ENCODE measurements around the gene WDR45B.

WDR45B gene

DNA sequence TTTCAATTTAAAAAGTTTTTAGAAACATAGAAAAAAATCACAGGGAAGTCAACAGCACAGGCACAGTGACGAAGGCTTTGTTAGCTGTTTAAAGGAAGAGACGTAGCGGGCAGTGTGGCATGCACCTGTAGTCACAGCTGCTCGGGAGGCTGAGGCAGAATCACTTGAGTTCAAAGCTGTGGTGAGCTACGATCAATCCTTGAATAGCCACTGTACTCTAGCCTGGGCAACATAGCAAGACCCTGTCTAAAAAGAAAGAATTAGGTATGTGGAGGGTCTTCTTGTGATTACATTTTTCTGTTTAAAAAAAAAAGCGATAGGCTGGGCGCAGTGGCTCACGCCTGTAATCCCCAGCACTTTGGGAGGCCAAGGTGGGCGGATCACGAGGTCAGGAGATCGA, 78.6 kb downstream of the WDR45B start:
- H2BK120ac ChIP-seq (ENCODE audit: low read depth, low read length), result no peak overlapping the region
- H3K9me3 ChIP-seq (ENCODE audit: control insufficient read depth, low read length), result no peaks in the 10 kb centered on the region
- H3K4me2 ChIP-seq (ENCODE audit: low read length, poor library complexity, severe bottlenecking), result no peak overlapping the region
- H3K79me1 ChIP-seq (replicated peaks; ENCODE audit: low read length, poor library complexity, severe bottlenecking), result peaks cover 44% of the 10 kb centered on the region
- H3K27me3 ChIP-seq (ENCODE audit: control insufficient read depth in 1 of 2, insufficient read depth in 1 of 2, low read length in 2 of 2), result no peaks in the 10 kb centered on the region
- no peak overlapping the region for H2BK15ac ChIP-seq (ENCODE audit: low read depth, poor library complexity, severe bottlenecking)
- H3K18ac ChIP-seq (ENCODE audit: low read depth in 1 of 2, low read length in 2 of 2), result no peak overlapping the region
- no peak overlapping the region for H2BK5ac ChIP-seq (ENCODE audit: low read depth, low read length, poor library complexity, severe bottlenecking)
- no peak overlapping the region for H3K4ac ChIP-seq (ENCODE audit: low read depth in 1 of 2, low read length in 2 of 2)
- H3K4me1 ChIP-seq (ENCODE audit: control insufficient read depth, insufficient read depth, low read depth, low read length), result peaks cover 2% of the 10 kb centered on the region
- no peak overlapping the region for H3K14ac ChIP-seq (ENCODE audit: low read length in 2 of 2)
- no peak overlapping the region for H4K8ac ChIP-seq (ENCODE audit: low read length)
- no peak overlapping the region for H3K23ac ChIP-seq (ENCODE audit: low read length in 2 of 2)
- H2AK5ac ChIP-seq (ENCODE audit: low read length, severe bottlenecking), result no peak overlapping the region
- no peak overlapping the region for H3K4me3 ChIP-seq (ENCODE audit: insufficient read depth in 1 of 2, low read depth in 1 of 2, low read length in 2 of 2)
- no peak overlapping the region for H4K91ac ChIP-seq (ENCODE audit: low read length)
- no peak overlapping the region for H3K27ac ChIP-seq (ENCODE audit: low read length, poor library complexity, severe bottlenecking)
- 87% methylated on average over 11 of the region's 11 CpGs for WGBS
- no peak overlapping the region for H2BK12ac ChIP-seq (ENCODE audit: low read length in 2 of 2)
- H3K9ac ChIP-seq (ENCODE audit: low read length), result no peak overlapping the region
- peaks cover 56 to 76% of the 10 kb centered on the region in 2 experiments for H3K36me3 ChIP-seq (ENCODE audit: control insufficient read depth in 1 of 2, insufficient read depth in 2 of 2, low read depth in 1 of 2, low read length in 2 of 2)
- DNase-seq, result no peak
- H2AFZ ChIP-seq (ENCODE audit: low read depth, low read length), result no peak overlapping the region

DNA sequence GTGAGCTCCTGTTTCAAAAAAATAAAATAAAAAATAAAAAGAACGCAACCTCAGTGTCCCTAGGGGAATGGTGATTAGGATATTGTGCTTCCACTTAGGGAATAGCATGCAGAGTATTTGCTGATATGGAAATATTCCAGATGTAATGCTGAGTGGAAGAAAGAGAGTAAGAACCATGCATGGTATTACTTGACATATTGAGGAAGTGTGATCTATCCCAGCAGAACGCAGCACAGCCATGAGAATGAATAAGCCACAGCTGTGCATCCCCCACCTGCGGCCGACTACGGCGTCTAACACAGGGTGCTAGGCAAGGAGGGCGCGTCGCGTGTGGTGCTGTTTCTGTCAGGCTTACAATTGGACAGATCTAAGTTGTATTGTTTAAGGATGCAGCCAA, 79.2 kb downstream of the WDR45B start:
- Histone ChIP-seq H2BK12ac (ENCODE audit: low read length in 2 of 2) (no peak overlapping the region), H3K27me3 (ENCODE audit: control insufficient read depth in 1 of 2, insufficient read depth in 1 of 2, low read length in 2 of 2) (no peaks in the 10 kb centered on the region), H3K9ac (ENCODE audit: low read length) (no peak overlapping the region), H2AK5ac (ENCODE audit: low read length, severe bottlenecking) (no peak overlapping the region), H3K4me1 (ENCODE audit: control insufficient read depth, insufficient read depth, low read depth, low read length) (peaks cover 2% of the 10 kb centered on the region), H3K4me3 (ENCODE audit: insufficient read depth in 1 of 2, low read depth in 1 of 2, low read length in 2 of 2) (no peak overlapping the region), H2BK120ac (ENCODE audit: low read depth, low read length) (no peak overlapping the region), H3K4ac (ENCODE audit: low read depth in 1 of 2, low read length in 2 of 2) (no peak overlapping the region), H3K23ac (ENCODE audit: low read length in 2 of 2) (no peak overlapping the region), H3K79me1 (replicated peaks; ENCODE audit: low read length, poor library complexity, severe bottlenecking) (peaks cover 43% of the 10 kb centered on the region), H3K14ac (ENCODE audit: low read length in 2 of 2) (no peak overlapping the region), H2AFZ (ENCODE audit: low read depth, low read length) (no peak overlapping the region), H4K8ac (ENCODE audit: low read length) (no peak overlapping the region), H3K36me3 (ENCODE audit: control insufficient read depth in 1 of 2, insufficient read depth in 2 of 2, low read depth in 1 of 2, low read length in 2 of 2) (peaks cover 53 to 71% of the 10 kb centered on the region in 2 experiments), H3K9me3 (ENCODE audit: control insufficient read depth, low read length) (no peaks in the 10 kb centered on the region), H2BK5ac (ENCODE audit: low read depth, low read length, poor library complexity, severe bottlenecking) (no peak overlapping the region), H4K91ac (ENCODE audit: low read length) (no peak overlapping the region), H3K27ac (ENCODE audit: low read length, poor library complexity, severe bottlenecking) (no peak overlapping the region), H3K4me2 (ENCODE audit: low read length, poor library complexity, severe bottlenecking) (no peak overlapping the region), H3K18ac (ENCODE audit: low read depth in 1 of 2, low read length in 2 of 2) (no peak overlapping the region), H2BK15ac (ENCODE audit: low read depth, poor library complexity, severe bottlenecking) (no peak overlapping the region)
- WGBS, result 98% methylated on average over 10 of the region's 10 CpGs
- no peak for DNase-seq

DNA sequence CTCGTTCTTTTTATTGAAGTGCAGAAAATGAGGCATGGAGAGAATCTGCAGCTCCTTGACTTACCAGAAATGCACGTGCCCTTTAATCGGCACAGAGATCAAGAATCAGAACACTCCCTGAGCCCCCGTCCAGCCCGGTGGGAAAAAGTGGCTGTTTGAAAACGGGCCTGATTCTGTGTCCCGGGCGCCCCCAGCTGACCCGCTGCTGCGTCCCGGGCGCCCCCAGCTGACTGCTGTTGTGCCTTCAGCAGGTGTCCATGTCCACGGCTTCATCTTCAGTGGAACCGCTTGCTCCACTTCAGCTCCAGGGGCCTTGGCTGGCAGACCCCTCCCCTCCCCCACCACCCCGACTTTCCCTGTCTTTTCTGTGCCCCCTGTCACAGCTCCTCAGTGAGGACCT, 81.0 kb downstream of the WDR45B start:
- Histone ChIP-seq H2BK120ac (ENCODE audit: low read depth, low read length) (no peak overlapping the region), H3K4me2 (ENCODE audit: low read length, poor library complexity, severe bottlenecking) (no peak overlapping the region), H3K9ac (ENCODE audit: low read length) (no peak overlapping the region), H4K91ac (ENCODE audit: low read length) (no peak overlapping the region), H3K18ac (ENCODE audit: low read depth in 1 of 2, low read length in 2 of 2) (no peak overlapping the region), H3K4me1 (ENCODE audit: control insufficient read depth, insufficient read depth, low read depth, low read length) (peaks cover 4% of the 10 kb centered on the region), H2BK15ac (ENCODE audit: low read depth, poor library complexity, severe bottlenecking) (no peak overlapping the region), H2AFZ (ENCODE audit: low read depth, low read length) (no peak overlapping the region), H4K8ac (ENCODE audit: low read length) (no peak overlapping the region), H2BK12ac (ENCODE audit: low read length in 2 of 2) (no peak overlapping the region), H2AK5ac (ENCODE audit: low read length, severe bottlenecking) (no peak overlapping the region), H3K9me3 (ENCODE audit: control insufficient read depth, low read length) (no peaks in the 10 kb centered on the region), H3K27me3 (ENCODE audit: control insufficient read depth in 1 of 2, insufficient read depth in 1 of 2, low read length in 2 of 2) (no peaks in the 10 kb centered on the region), H3K36me3 (ENCODE audit: control insufficient read depth in 1 of 2, insufficient read depth in 2 of 2, low read depth in 1 of 2, low read length in 2 of 2) (peaks cover 46 to 54% of the 10 kb centered on the region in 2 experiments), H3K23ac (ENCODE audit: low read length in 2 of 2) (no peak overlapping the region), H3K4me3 (ENCODE audit: insufficient read depth in 1 of 2, low read depth in 1 of 2, low read length in 2 of 2) (no peak overlapping the region), H3K27ac (ENCODE audit: low read length, poor library complexity, severe bottlenecking) (no peak overlapping the region), H3K4ac (ENCODE audit: low read depth in 1 of 2, low read length in 2 of 2) (no peak overlapping the region), H2BK5ac (ENCODE audit: low read depth, low read length, poor library complexity, severe bottlenecking) (no peak overlapping the region), H3K14ac (ENCODE audit: low read length in 2 of 2) (no peak overlapping the region), H3K79me1 (replicated peaks; ENCODE audit: low read length, poor library complexity, severe bottlenecking) (peaks cover 42% of the 10 kb centered on the region)
- DNase-seq, result no peak
- WGBS, result 97% methylated on average over 15 of the region's 15 CpGs

DNA sequence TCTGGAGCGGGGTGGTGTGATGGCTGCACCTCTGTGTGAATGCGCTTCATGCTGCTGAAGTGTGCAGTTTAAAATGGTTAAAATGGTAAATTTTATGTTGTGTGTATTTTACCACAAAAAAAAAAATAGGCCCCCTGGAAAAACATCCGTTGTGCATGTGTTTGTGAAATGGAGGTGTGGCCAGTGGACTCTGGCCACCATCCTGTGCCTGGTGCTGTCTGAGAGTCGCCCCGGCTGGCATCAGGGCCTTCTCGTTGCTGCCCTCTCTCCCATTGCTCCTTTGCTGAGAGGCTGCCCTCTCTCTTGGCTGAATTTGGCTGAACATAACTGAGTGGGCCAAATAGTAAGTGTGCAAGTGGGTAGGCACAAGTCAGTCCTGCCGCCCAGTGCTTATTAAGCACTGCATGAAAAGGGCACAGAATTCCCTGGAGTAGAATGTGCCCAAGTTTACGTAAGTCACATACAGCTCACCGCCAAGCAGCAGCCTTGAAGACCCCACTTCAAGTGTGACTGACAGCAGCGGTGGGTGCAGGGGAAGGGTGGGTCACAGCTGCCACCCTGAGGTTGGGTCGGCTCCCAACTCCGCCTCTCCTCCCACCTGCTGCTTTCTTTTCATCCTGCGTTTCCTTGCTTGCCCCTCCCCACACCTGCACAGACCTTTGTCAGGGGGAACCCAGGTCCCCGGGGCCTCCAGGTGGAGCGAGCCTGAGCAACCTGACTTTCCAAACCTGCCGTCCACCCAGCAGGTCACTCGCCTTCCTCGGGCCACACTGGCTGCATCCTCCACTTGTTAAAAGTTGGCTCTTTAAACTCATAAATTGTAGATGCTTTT, 81.9 kb downstream of the WDR45B start:
- Histone ChIP-seq H3K4me1 (ENCODE audit: control insufficient read depth, insufficient read depth, low read depth, low read length) (peaks cover 9% of the 10 kb centered on the region), H3K4ac (ENCODE audit: low read depth in 1 of 2, low read length in 2 of 2) (no peak overlapping the region), H3K79me1 (replicated peaks; ENCODE audit: low read length, poor library complexity, severe bottlenecking) (peaks cover 42% of the 10 kb centered on the region), H2AK5ac (ENCODE audit: low read length, severe bottlenecking) (no peak overlapping the region), H3K4me2 (ENCODE audit: low read length, poor library complexity, severe bottlenecking) (no peak overlapping the region), H3K9me3 (ENCODE audit: control insufficient read depth, low read length) (no peaks in the 10 kb centered on the region), H3K18ac (ENCODE audit: low read depth in 1 of 2, low read length in 2 of 2) (no peak overlapping the region), H3K36me3 (ENCODE audit: control insufficient read depth in 1 of 2, insufficient read depth in 2 of 2, low read depth in 1 of 2, low read length in 2 of 2) (peaks cover 44 to 45% of the 10 kb centered on the region in 2 experiments), H3K27ac (ENCODE audit: low read length, poor library complexity, severe bottlenecking) (no peak overlapping the region), H3K23ac (ENCODE audit: low read length in 2 of 2) (no peak overlapping the region), H2BK5ac (ENCODE audit: low read depth, low read length, poor library complexity, severe bottlenecking) (no peak overlapping the region), H3K27me3 (ENCODE audit: control insufficient read depth in 1 of 2, insufficient read depth in 1 of 2, low read length in 2 of 2) (no peaks in the 10 kb centered on the region), H3K9ac (ENCODE audit: low read length) (no peak overlapping the region), H2BK12ac (ENCODE audit: low read length in 2 of 2) (no peak overlapping the region), H3K4me3 (ENCODE audit: insufficient read depth in 1 of 2, low read depth in 1 of 2, low read length in 2 of 2) (no peak overlapping the region), H4K91ac (ENCODE audit: low read length) (no peak overlapping the region), H2BK120ac (ENCODE audit: low read depth, low read length) (no peak overlapping the region), H4K8ac (ENCODE audit: low read length) (no peak overlapping the region), H2BK15ac (ENCODE audit: low read depth, poor library complexity, severe bottlenecking) (no peak overlapping the region), H2AFZ (ENCODE audit: low read depth, low read length) (no peak overlapping the region), H3K14ac (ENCODE audit: low read length in 2 of 2) (no peak overlapping the region)
- 97% methylated on average over 18 of the region's 18 CpGs for WGBS
- no peak for DNase-seq

Data from mesenchymal stem cell (in vitro differentiated cells and primary cell).